GM12874 (cell line): Measurements from ENCODE around the gene VASP.

Source experiments
- TF ChIP-seq, protein P1 (sequence below): IDR thresholded peaks from 2 replicates; pipeline ENCODE4 v1.5.1; 2011; ENCODE audit warnings: low read depth, mild to moderate bottlenecking, control low read depth, low read length, moderate library complexity; ENCODE audit not compliant: insufficient read depth

The VASP gene

DNA sequence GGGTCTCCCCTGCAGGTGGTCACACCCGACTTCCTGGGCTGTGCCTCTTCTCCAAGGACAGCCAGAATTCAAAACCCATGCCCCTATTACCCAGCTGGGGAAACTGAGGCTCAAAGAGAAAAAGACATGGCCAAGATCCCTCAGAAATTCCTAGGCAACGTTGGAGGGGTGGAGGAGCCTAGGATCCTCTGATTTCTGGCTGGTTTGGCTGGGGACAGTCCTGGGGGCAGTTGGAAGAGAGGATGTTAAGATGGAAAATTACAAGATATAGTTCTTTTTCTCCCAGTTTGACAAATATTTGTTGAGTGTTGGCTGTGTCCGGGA, 2.4 kb downstream of the VASP start:
- TF ChIP-seq, protein P1, sequence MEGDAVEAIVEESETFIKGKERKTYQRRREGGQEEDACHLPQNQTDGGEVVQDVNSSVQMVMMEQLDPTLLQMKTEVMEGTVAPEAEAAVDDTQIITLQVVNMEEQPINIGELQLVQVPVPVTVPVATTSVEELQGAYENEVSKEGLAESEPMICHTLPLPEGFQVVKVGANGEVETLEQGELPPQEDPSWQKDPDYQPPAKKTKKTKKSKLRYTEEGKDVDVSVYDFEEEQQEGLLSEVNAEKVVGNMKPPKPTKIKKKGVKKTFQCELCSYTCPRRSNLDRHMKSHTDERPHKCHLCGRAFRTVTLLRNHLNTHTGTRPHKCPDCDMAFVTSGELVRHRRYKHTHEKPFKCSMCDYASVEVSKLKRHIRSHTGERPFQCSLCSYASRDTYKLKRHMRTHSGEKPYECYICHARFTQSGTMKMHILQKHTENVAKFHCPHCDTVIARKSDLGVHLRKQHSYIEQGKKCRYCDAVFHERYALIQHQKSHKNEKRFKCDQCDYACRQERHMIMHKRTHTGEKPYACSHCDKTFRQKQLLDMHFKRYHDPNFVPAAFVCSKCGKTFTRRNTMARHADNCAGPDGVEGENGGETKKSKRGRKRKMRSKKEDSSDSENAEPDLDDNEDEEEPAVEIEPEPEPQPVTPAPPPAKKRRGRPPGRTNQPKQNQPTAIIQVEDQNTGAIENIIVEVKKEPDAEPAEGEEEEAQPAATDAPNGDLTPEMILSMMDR, result no peak

DNA sequence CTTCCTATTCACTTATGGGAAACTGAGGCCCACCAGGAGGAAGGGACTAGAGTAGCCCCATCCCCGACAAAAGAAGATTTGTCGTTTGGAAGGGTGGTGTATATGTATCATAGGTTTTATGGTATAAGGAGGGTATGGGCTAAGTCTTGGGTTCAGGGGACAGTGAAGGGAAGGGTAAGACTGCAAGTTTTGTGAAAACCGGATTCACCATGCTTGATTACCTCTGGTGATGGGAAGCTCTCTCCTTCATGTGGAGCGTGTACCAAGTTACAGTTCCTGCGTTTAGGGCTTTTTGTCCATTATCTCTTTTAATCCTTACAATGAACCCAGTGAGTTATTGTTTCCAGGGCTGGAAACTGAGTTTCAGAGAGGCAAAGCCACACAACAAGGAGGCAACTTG, 3.8 kb downstream of the VASP start:
- TF ChIP-seq, protein P1, result no peak

DNA sequence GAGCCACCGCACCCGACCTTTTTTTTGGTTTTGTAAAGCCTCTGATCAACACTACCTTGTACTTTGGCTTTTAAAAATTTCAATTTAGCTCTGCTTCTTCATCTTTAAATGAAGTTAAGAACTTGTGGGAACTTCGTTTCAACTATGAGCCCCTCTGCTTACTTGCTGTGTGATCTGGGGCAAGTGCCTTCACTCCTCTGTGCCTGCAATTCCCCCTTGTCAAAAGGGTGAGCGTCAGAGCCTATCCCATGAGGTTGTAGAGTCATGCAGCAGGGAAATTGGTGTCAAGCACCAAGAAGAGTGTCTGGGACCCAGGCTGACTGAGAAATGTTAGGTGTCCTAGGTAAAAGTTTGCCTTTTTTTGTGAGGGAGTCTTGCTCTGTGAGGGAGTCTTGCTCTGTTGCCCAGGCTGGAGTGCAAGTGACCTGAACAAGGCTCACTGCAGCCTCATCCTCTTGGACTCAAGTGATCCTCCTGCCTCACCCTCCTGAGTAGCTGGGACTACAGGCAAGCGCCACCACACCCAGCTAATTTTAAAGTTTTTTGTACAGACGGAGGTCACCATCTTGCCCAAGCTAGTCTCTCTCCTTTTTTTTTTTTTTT, 5.7 kb downstream of the VASP start:
- TF ChIP-seq, protein P1, result no peak

DNA sequence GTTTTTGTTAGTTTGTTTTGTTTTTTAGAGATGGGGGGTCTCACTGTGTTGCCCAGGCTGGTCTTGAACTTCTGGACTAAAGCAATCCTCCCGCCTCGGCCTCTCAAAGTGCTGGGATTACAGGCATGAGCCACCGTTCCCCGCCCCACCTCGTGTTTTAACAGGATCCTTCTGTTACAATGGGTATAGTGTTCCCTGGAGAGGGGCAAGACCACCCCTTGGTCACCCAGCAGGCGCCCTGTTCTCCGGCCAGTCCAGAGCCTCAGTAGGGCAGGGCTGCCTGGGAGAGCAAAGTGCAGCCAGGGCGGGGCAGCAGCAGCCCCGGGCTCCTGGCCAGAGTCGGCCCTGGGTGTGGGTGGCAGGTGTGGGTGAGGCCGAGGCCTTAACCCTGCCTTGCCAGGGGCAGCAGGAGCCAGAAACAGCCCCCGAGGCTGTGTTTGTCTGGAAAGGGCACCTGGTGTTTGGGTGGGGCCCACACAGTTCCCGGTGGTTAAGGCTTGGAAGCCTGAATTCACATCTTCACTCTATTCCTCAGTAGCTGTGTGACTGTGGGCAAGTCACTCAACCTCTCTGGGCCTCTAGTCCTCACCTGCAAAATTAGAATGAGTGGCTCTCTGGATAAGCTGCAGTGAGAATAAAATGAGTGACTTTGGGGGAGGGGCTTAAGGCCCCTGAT, 7.2 kb downstream of the VASP start:
- TF ChIP-seq, protein P1, result no peak

DNA sequence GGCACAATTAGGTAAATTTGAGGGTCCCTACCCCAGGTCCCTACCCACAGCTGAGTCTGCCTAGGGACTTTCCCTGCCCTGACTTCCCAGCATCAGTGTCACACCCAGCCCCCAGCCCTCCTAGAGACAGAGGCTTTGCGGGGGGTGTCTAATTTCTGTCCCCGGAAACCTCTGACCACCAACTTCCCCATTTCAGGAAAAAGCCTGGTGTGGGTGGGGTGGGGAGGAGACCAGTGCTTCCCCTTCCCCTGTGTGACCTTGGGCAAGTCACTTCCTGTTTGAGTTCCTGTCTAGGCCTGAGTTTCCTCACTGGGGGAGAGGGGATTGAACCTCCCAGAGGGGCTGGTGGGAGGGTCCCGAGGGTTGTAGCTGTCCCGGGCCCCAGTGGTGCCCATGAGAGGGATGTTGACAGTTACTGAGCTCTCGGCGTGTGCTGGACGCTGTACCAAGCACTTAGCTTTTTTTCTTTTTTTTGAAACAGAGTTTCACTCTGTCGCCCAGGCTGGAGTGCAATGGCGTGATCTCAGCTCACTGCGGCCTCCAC, 7.9 kb downstream of the VASP start:
- TF ChIP-seq, protein P1, result no peak

DNA sequence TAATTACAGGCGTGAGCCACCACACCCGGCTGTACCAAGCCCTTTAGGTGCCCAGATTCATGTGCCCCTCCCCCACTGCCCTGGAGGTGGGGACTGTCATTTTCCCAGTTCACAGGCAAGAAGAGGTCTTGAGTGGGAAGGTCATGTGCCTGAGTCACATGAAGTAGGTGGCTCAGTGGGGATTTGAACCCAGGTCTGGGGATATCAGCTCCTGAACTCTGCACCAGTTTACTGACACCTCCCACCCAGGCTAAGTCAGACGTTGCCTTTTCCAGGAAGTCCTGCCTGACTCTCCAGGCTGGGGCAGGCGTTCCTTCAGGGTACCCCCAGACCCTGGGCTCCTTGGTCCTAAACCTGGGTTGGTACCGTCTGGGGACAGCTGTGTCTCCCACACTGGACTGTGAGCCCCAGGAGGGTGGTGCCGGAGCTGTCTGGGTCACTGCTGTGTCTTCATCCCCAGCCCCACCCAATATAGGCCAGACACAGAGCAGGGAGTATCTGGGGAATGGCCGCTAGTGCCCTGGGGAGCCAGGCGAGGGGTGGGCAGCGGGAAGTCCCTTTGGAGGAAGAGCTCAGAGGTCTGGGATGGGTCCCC, 8.6 kb downstream of the VASP start:
- TF ChIP-seq, protein P1, result no peak

DNA sequence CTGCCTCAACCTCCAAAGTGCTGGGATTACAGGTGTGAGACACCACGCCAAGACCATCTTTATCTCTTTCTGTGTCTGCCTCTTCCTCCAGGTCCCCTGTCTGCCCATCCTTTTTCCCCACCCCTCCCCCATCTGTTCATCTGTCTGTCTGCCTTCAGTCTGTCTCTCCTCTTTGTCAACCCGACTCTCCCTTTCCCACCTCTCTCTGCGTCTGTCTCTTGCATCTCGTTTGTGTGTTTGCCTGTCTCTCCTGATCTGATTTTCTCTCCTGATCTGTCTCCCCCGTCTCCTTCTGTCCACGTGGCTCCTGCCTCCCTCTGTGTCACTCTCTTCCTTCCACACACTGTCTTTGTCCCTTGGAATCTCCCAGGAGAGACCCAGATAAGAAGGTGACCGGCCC, 10.0 kb downstream of the VASP start:
- TF ChIP-seq, protein P1, result no peak
